HepG2 (cell line): ENCODE data around the gene COL13A1. TPM values are rescaled to one million over a fixed set of nuclear protein-coding genes. Genes with fewer than 3 reads are reported as not detected.

Experiments
- ATAC-seq: fragments of 200-7000 bp; cut with Tn5 transposase; 3 replicates; pipeline ENCODE4 v1.9.1; 2020; ENCODE audit warnings: mild to moderate bottlenecking, moderate library complexity
- BruUV-seq: library from RNA; stranded (reverse); fragments of 400-500 nt; replicated peaks from 2 replicates; lab custom pipeline; 2021; lab: Mats Ljungman, UMichigan
- CTCF ChIA-PET: fragments of 300-600 bp; formaldehyde crosslinking; extraction: SDS; loops from one replicate; lab custom pipeline; 2021; ENCODE audit warnings: low total read pairs, inconsistent platforms, low intra/inter-chr PET ratio; lab: Yijun Ruan, JAX
- POLR2A ChIA-PET: fragments of 350-600 bp; sonication (Branson Sonifier 250); formaldehyde crosslinking; loops from one replicate; lab custom pipeline; 2020; ENCODE audit warnings: antibody characterized with exemption, inconsistent platforms; lab: Yijun Ruan, JAX
- DNase-seq: peaks from one replicate; pipeline ENCODE4 v3.0.0-alpha.2; 2015; ENCODE audit warnings: low spot score
- FAIRE-seq: peaks from 3 replicates; lab custom pipeline; 2011; peaks lifted over from hg19 to GRCh38; lab: Jason Lieb, UNC
- H2AFZ ChIP-seq: one replicate; pipeline ENCODE4 v1.6.1; 2011; ENCODE audit warnings: low read length, inconsistent platforms
- H3K27ac ChIP-seq: fragments of 300-600 bp; 3 replicates; pipeline ENCODE4 v1.8.0; 2011; ENCODE audit warnings: mixed run types, mild to moderate bottlenecking, mixed read lengths, low read length, inconsistent platforms; ENCODE audit not compliant: insufficient read depth; ENCODE audit errors: extremely low read length
- H3K27me3 ChIP-seq, 2 experiments: fragments of 200-600 bp in 1 of 2; 2 replicates in 1 of 2; 3 replicates in 1 of 2; pipeline versions ENCODE4 v1.6.0 to v1.8.0; 2011; ENCODE audit warnings: low read length in 2 of 2, mild to moderate bottlenecking in 2 of 2, moderate library complexity in 2 of 2, inconsistent platforms in 1 of 2; ENCODE audit not compliant: insufficient read depth in 2 of 2, control insufficient read depth in 1 of 2
- H3K36me3 ChIP-seq, 2 experiments: fragments of 200-600 bp in 1 of 2; replicated peaks in 1 of 2; 2 replicates in 1 of 2; 3 replicates in 1 of 2; pipeline versions ENCODE4 v1.5.1 to v1.8.0; 2011; ENCODE audit warnings: low read length in 2 of 2, inconsistent platforms in 1 of 2; ENCODE audit not compliant: insufficient read depth in 2 of 2, control insufficient read depth in 1 of 2
- H3K4me1 ChIP-seq: 2 replicates; pipeline ENCODE4 v1.5.1; 2012; ENCODE audit warnings: low read length, inconsistent platforms; ENCODE audit not compliant: insufficient read depth
- H3K4me2 ChIP-seq: 2 replicates; pipeline ENCODE4 v1.6.0; 2011; ENCODE audit warnings: low read depth, low read length, inconsistent platforms
- H3K4me3 ChIP-seq, 3 experiments: fragments of 200-600 bp in 1 of 3; sonication (generic), shearing (Covaris generic) in 1 of 3; replicated peaks in 1 of 3; 2 replicates each; pipeline ENCODE4 v1.5.1; 2011 to 2016; ENCODE audit warnings: low read length in 3 of 3, inconsistent platforms in 2 of 3, low read depth in 2 of 3, mild to moderate bottlenecking in 2 of 3, control low read depth in 1 of 3, mixed read lengths in 1 of 3; ENCODE audit not compliant: insufficient read depth in 1 of 3
- H3K79me2 ChIP-seq: one replicate; pipeline ENCODE4 v1.6.1; 2011; ENCODE audit warnings: low read length, inconsistent platforms; ENCODE audit not compliant: insufficient read depth
- H3K9ac ChIP-seq: 2 replicates; pipeline ENCODE4 v1.6.0; 2011; ENCODE audit warnings: mild to moderate bottlenecking, low read depth, low read length, inconsistent platforms; ENCODE audit not compliant: insufficient read depth
- H3K9me3 ChIP-seq: 2 replicates; pipeline ENCODE4 v1.5.1; 2012; ENCODE audit warnings: mild to moderate bottlenecking, low read length
- H4K20me1 ChIP-seq: 2 replicates; pipeline ENCODE4 v1.6.0; 2011; ENCODE audit warnings: inconsistent platforms, mild to moderate bottlenecking, low read length, moderate library complexity; ENCODE audit not compliant: insufficient read depth
- CBX2 ChIP-seq, 2 experiments: fragments of 200-600 bp in 1 of 2; sonication (generic); formaldehyde crosslinking in 1 of 2; IDR thresholded peaks; 2 replicates each; pipeline versions ENCODE4 v1.7.0 to v1.8.1; 2018 to 2022; ENCODE audit warnings: low read depth in 2 of 2, low read length in 1 of 2, mild to moderate bottlenecking in 1 of 2, missing genetic modification reagents in 1 of 2
- GATAD1 ChIP-seq: IDR thresholded peaks from 2 replicates; pipeline ENCODE4 v1.6.1; 2016; ENCODE audit warnings: missing genetic modification reagents, missing compliant biosample characterization
- TBX3 ChIP-seq: fragments of 450-650 bp; IDR thresholded peaks from 2 replicates; pipeline ENCODE4 v1.6.1; 2017; ENCODE audit warnings: antibody characterized with exemption, mild to moderate bottlenecking, inconsistent platforms, borderline replicate concordance
- ZFX ChIP-seq: sonication (generic); formaldehyde crosslinking; IDR thresholded peaks from 2 replicates; pipeline ENCODE4 v1.4.0; 2020; ENCODE audit warnings: mild to moderate bottlenecking, low read depth, missing genetic modification reagents, moderate library complexity
- ZKSCAN8 ChIP-seq: IDR thresholded peaks from 2 replicates; pipeline ENCODE4 v1.6.1; 2016; ENCODE audit warnings: borderline replicate concordance, missing genetic modification reagents, missing compliant biosample characterization
- ZNF264 ChIP-seq: sonication (generic); formaldehyde crosslinking; IDR thresholded peaks from 2 replicates; pipeline ENCODE4 v1.4.0; 2020; ENCODE audit warnings: missing genetic modification reagents
- ZNF556 ChIP-seq: sonication (generic); formaldehyde crosslinking; IDR thresholded peaks from 2 replicates; pipeline ENCODE4 v1.4.0; 2020; ENCODE audit warnings: mild to moderate bottlenecking, missing genetic modification reagents, borderline replicate concordance
- ZNF878 ChIP-seq: sonication (generic); formaldehyde crosslinking; IDR thresholded peaks from 2 replicates; pipeline ENCODE4 v1.8.1; 2023; ENCODE audit warnings: mild to moderate bottlenecking, missing genetic modification reagents, moderate library complexity
- ZSCAN5A ChIP-seq: sonication (generic); formaldehyde crosslinking; IDR thresholded peaks from 2 replicates; pipeline ENCODE4 v1.8.0; 2022; ENCODE audit warnings: mild to moderate bottlenecking, missing genetic modification reagents, borderline replicate concordance
- WGBS: methylation state at CpG from one replicate; pipeline ENCODE4 v1.1.6; 2017; ENCODE audit warnings: low lambda C conversion rate; 5-methylcytosine and 5-hydroxymethylcytosine counted together
- in situ Hi-C: cut with HindIII; loops from 2 replicates; pipeline ENCODE4 v1.10.0; 2017; ENCODE audit warnings: low pct_unique_long_range_greater_than_20kb; ENCODE audit not compliant: extremely low pct_ligation_motif_present
- intact Hi-C: fragments of 100-400 bp; cut with micrococcal nuclease; formaldehyde crosslinking; loops from one replicate; pipeline ENCODE4 v1.10.0; 2022; ENCODE audit not compliant: unreplicated experiment
- polyA plus RNA-seq, 8 experiments: library from polyadenylated mRNA; depleted of rRNA in 3 of 8; stranded (reverse) in 7 of 8; unstranded in 1 of 8; fragments of >200 nt; fragmentation: Illumina TruSeq in 4 of 8; extraction: Trizol in 4 of 8; gene quantifications; 2 replicates each; pipeline versions ENCODE4 v1.2.1 to v1.2.3, GENCODE V29; 2011 to 2016; ENCODE audit warnings: low read depth in 4 of 8, missing spikeins in 1 of 8, mixed read lengths in 1 of 8; ENCODE audit not compliant: insufficient read depth in 1 of 8
- total RNA-seq, 5 experiments: library from RNA; depleted of rRNA; stranded (reverse); fragments of >200 nt; fragmentation: Illumina TruSeq; extraction: Trizol; gene quantifications; 2 replicates each; pipeline ENCODE4 v1.2.3, GENCODE V29; 2016; ENCODE audit warnings: low read depth in 1 of 5

COL13A1 gene
- total and polyA plus RNA-seq, 2 of the 13 experiments (the other 11 are each of a cell fraction or from before 2014, with no cell fraction given) = 0.07 TPM; not detected in 1

- TF ChIP-seq ZSCAN5A (no peak), ZNF264 (CRISPR knock-in tag) (no peak), ZFX (CRISPR knock-in tag) (no peak)
These were observed 64.6 kb downstream of the COL13A1 start (continued) for GRCh38 chr10:69866246-69866687.

GRCh38 chr10:69866688-69867461, 65.2 kb downstream of the COL13A1 start:
- no peak for FAIRE-seq
- H3K27ac ChIP-seq = no peak overlapping the region
- CTCF ChIA-PET = no interaction called here
- ATAC-seq = peak; percentile 59; the same call in 2 of the 3 replicates
- H3K9ac ChIP-seq = no peak overlapping the region
- intact Hi-C loops = no loop called here
- no peak overlapping the region for H2AFZ ChIP-seq
- no peak for DNase-seq
- H4K20me1 ChIP-seq = no peaks in the 10 kb centered on the region
- in situ Hi-C loops = no loop called here
- H3K79me2 ChIP-seq = no peaks in the 10 kb centered on the region
- no peaks in the 10 kb centered on the region for H3K9me3 ChIP-seq
- POLR2A ChIA-PET = no interaction called here
- no TSS peak for BruUV-seq
- H3K4me3 ChIP-seq = no peak overlapping the region
- H3K36me3 ChIP-seq = no peaks in the 10 kb centered on the region
- WGBS = 17% methylated on average over 18 of the region's 28 CpGs
- H3K27me3 ChIP-seq = peaks cover 0 to 56% of the 10 kb centered on the region in 2 experiments; a peak in 3 of 5 replicates
- TF ChIP-seq ZKSCAN8 = no peak
- TF ChIP-seq ZNF556 (CRISPR knock-in tag) = no peak
- TF ChIP-seq TBX3 = no peak
- no peak for TF ChIP-seq GATAD1
- TF ChIP-seq ZNF878 = no peak
- TF ChIP-seq CBX2 (IDR thresholded peaks at IDR 0.05; ENCODE audit: low read depth, low read length) = no peak
- TF ChIP-seq CBX2 (CRISPR knock-in tag; IDR thresholded peaks at IDR 0.05; ENCODE audit: low read depth) = no peak
- H3K4me2 ChIP-seq = no peak overlapping the region
- no peaks in the 10 kb centered on the region for H3K4me1 ChIP-seq
